NCI-H748 treated with DMSO at 0.1 percent for 48 hours (cell line): ENCODE data around the gene DNASE1L3.
"Not testable (repeated sequence)": the region's sequence is repeated elsewhere in the genome, so short reads cannot be mapped to it uniquely, and the experiment has no call there.

ENCODE experiments used
- DNase-seq: peaks from one replicate; lab custom pipeline; 2025; lab: John Stamatoyannopoulos, UW

DNASE1L3 gene

GRCh38 chr3:58236527-58237237 is 25.9 kb upstream of the DNASE1L3 start:
- DNase-seq, result no peak

- DNase-seq, result no peak
These were observed 25.2 kb upstream of the DNASE1L3 start for GRCh38 chr3:58235970-58236369.

DNA sequence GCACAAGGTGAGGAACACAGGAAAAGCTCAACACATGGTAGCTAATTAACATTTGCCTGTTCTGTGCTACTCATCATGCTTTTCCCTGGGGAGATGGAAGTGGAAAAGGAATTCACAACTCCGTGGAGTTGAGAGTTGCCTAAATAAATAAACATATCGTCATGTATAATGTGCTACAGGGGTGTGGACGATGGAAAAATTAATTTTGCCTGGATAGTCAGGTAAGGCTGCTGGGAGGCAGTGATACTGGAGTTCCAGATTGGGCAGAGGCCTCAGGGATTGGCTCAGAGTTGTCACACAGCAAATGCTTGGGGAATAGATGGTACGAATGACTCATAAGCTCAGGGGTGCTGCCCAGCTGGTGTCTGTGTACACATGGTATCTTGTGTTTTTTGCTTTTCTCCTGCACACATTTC is 23.8 kb upstream of the DNASE1L3 start:
- DNase-seq, result no peak

- DNase-seq, result no peak
These were observed 20.9 kb upstream of the DNASE1L3 start for GRCh38 chr3:58231666-58232065.

GRCh38 chr3:58230876-58231552 is 20.2 kb upstream of the DNASE1L3 start:
- DNase-seq, result no peak

- not testable (repeated sequence) for DNase-seq
These were observed 17.2 kb upstream of the DNASE1L3 start for GRCh38 chr3:58227933-58228332.

DNA sequence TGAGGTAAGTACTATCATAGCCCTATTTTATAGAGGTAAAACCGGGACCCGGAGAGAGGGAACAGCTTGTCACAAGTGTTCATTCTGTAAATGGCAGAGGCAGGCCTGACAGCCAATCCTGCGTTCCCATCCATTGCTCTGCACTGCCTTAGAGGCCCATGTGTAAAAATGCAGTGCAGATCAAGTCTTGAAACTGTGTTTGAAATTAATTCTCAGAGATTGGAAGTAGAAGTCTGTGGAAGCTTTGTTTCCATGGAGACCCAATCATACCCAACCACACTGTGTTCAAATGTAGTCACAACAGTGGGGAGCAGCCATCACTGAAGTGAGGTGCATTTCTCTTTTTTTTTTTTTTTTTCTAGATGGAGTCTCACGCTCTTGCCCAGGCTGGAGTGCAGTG is 13.1 kb upstream of the DNASE1L3 start:
- DNase-seq, result no peak

DNA sequence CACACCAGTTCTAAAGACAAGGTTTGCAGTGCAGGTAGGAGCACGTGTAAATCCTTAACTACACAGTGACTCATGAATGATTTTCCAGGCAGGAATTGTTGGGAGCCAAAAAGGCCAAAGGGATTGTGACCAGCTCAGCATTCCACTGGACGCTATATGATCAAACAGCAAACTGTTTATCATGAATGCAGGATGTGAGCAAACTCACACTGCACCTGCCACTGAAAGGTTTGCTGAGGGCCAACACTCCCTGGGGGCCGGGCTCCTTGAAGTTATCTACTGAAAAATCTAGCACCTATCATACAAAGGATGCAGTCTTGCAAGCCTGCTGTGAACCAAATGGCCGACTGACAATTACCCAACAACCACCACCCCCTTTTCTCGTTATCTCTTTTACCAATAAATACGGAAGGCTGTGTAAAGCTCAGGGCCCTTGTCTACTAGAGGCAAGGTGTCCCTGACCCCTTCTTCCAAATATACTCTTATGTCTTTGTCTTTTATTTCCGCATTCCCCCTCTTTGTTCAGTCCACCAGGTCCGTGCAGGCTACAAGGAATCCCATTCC is 11.5 kb upstream of the DNASE1L3 start:
- no peak for DNase-seq

- no peak for DNase-seq
These were observed 8.1 kb upstream of the DNASE1L3 start for GRCh38 chr3:58218904-58219303.

DNA sequence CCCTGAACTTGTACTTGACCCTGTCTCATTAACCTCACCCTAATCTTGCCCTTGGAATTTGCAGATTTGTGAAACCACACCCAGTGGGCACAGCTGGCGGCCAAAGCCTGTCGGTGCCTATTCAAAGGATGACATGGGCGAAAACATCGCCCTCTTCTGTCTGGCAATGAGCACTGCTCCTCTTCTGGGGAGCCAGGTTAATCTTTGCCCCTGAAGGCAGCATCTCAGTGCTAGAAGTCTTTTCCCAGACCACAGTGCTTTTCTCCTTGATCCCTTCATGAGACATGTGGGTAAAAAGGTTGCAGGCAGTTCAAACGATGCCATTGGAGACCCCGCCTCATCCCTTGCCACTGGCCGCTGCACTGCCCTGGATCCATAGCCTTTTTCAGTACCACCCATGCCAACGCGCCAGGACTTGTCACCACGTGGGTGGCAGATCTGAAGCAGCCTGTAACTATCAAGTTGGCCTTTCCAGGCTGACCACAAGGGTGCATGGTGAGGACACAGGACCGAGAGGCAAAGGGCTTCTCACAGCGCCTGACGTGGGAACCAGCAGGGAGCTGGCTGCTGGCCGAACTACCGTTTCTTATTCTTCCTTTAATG is 6.5 kb upstream of the DNASE1L3 start:
- peak; percentile 15 for DNase-seq

GRCh38 chr3:58216496-58217195 is 5.9 kb upstream of the DNASE1L3 start:
- DNase-seq, result no peak

GRCh38 chr3:58215317-58216025 is 4.7 kb upstream of the DNASE1L3 start:
- DNase-seq, result no peak

DNA sequence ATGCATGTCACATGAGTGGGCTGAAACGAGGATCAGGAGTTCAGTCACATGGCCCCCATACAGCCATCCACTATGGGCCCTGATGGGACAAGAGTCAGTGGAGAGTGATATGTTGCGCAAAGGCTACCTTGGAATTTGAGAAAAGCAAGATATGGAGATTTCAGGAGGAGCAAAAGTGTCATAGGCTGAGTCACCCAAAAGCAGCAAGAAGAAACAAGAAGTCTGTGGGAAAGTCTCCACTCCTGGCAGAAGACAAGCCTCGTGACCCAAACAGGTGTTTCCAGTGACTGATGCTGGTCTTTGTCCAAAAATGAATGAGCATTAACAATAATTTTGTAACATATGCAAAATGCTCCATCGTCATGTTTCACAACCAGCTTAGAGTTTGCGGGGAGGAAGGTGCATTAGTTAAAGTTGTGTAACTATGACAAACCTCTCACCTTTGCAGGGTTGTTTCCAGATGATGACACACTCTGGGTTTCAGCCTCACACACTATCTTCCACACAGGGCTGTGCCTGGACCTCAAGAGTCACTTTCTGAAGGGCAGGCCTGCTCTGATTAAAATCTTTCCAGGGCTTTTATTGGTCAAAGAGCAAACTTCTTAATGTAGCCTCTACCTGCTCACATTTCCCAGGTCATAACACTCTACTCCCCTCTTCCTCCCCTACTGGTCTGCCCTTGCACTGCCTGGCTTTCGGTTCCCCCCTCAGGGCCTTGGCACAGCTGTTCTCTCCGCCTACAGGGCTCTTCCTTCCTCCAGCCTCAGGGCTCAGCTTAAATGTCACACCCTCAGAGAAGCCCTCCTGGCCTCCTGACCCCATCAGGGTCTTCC is 3.9 kb upstream of the DNASE1L3 start:
- DNase-seq, result no peak

- DNase-seq, result no peak
These were observed 839 bp downstream of the DNASE1L3 start for GRCh38 chr3:58209933-58210332.

DNA sequence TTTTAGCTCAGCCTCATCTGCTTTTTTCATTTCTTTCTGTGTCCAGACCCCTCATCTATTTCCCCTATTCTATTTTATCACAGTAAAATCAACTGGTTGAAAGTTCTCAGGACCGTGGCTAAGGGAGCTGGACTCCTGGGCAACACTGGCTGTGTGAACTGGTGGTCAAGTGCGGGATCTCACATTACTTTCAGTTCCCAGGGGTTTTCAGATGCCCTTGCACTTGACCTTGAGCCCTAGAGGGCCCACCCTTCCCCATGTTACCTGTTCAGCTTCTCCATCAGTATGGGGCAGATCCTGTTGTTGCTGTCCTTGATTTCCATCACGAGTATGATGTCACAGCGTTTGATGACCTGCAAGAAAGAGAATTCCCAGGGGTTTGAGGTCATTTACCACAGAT is 2.8 kb downstream of the DNASE1L3 start:
- no peak for DNase-seq

GRCh38 chr3:58206406-58207011 is 4.3 kb downstream of the DNASE1L3 start:
- no peak for DNase-seq

DNA sequence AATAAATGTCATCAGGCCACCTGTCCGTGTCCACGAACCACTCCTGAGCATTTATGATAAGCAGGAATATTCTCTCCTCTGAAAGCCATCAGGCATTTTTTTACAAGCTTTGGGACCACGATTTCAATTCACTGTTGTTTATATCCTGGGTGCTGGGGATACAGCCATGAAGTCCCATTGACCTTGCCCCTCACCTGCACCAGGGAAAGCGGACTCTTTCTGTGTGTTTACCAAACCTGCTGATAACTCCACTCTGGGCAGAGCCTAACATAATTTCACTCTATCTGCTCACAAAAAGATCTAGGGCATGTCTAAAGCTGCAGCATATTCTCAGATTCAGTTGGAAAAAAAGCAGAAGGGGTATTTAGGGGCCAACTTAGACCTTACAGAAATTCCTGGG is 4.8 kb downstream of the DNASE1L3 start:
- DNase-seq, result no peak

- no peak for DNase-seq
These were observed 6.1 kb downstream of the DNASE1L3 start for GRCh38 chr3:58204720-58205119.

DNA sequence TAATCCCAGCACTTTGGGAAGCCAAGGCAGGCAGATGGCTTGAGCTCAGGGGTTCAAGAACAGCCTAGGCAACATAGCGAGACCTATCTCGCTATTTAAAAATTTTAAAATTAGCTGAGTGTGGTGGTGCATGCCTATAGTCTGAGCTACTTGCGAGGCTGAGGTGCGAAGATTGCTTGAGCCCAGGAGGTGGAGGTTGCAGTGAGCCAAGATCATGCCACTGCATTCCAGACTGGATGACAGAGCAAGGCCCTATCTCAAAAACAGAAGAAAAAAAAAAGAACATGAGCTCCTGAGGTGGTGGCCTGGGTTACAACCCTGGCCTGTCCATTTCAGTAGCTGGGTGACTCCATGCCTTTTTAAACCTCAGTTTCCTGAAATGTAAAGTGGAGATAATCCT is 7.2 kb downstream of the DNASE1L3 start:
- DNase-seq, result no peak

- DNase-seq, result no peak
These were observed 7.8 kb downstream of the DNASE1L3 start for GRCh38 chr3:58202917-58203360.
